Measurements from ENCODE around the gene HIF1A.

DNA sequence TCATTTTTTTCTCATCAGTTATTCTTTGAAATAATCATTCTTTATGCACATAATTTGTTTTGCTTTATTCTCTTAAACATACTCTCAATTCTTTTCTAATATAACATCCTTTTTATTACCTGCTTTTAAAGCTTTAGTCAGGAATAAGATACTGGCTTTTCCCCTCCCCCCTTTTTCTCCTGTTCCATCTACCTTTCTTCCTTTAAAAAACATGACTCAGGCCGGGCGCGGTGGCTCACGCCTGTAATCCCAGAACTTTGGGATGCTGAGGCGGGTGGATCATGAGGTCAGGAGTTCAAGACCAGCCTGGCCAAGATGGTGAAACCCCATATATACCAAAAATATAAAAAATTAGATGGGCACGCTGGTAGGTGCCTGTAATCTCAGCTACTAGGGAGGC lies 25.4 kb downstream of the HIF1A start:
- no peak for TF ChIP-seq CTCF (IDR thresholded peaks at IDR 0.05)
- no peak for TF ChIP-seq POLR2A (IDR thresholded peaks at IDR 0.05)
